Non-pigmented ciliary epithelial cell (primary cell): ENCODE data around the gene CHSY3.

Experiments used
- DNase-seq: peaks from one replicate; pipeline ENCODE4 v3.0.0-alpha.2; 2010; ENCODE audit warnings: low read depth

CHSY3 gene

GRCh38 chr5:129945774-129946270, 41.6 kb downstream of the CHSY3 start:
- no peak for DNase-seq

DNA sequence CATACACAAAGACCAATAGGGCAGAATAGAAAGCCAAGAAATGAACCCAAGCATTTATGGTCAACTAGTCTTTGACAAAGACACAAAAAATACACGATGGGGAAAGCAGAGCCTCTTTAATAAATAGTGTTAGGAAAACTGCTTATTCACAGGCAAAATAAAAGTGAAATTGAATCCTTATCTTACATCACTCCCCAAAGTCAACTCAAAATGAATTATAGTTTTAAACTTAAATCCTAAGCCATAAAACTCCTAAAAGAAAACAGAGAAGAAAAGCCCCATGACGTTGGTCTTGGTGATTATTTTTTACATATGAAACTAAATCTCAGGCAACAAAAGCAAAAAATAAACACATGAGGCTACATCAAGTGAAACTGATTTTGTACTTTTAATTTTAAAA, 46.8 kb downstream of the CHSY3 start:
- no peak for DNase-seq

DNA sequence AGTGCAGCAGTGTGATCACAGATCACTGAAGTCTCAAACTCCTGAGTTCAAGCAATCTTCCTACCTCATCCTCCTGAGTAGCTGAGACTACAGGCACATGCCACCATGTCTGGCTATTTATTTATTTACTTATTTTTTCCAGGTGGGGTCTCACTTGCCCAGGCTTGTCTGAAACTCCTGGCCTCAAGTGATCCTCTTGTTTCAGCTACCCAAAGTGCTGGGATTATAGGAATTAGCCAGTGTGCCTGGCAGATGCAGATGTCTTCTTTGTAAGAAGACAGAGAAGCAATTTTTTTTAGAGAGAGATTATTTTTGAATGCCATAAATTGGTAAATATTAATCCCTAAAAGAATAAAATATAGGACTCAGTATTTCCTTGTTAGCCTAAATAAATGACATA, 54.3 kb downstream of the CHSY3 start:
- no peak for DNase-seq

GRCh38 chr5:129960831-129961230, 56.6 kb downstream of the CHSY3 start:
- DNase-seq: no peak

- DNase-seq: no peak
Observed at GRCh38 chr5:129962506-129962905, 58.2 kb downstream of the CHSY3 start.

DNA sequence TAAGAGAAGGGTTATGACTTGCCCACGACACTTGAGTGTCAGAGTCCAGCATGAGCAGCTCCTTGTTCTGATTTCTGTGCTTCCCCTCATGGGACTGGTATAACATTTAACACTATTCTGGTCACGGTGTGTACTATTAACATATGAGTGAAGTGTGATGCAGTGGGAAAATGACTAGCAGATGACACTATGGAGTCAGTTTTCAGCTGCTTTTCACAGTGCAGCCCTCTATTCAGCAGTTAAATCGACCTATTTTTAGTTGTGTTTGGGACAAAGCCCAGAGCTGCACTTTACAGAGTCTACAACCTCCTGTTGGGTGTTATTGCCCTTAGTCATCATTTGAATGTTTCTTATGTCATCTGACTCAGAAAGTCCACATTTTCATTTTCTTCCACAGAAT, 59.1 kb downstream of the CHSY3 start:
- DNase-seq: peak; percentile 79

- no peak for DNase-seq
Observed at GRCh38 chr5:129966071-129966470, 61.8 kb downstream of the CHSY3 start.

- no peak for DNase-seq
Observed at GRCh38 chr5:129971714-129972113, 67.4 kb downstream of the CHSY3 start.

- no peak for DNase-seq
Observed at GRCh38 chr5:129972465-129973141, 68.3 kb downstream of the CHSY3 start.

DNA sequence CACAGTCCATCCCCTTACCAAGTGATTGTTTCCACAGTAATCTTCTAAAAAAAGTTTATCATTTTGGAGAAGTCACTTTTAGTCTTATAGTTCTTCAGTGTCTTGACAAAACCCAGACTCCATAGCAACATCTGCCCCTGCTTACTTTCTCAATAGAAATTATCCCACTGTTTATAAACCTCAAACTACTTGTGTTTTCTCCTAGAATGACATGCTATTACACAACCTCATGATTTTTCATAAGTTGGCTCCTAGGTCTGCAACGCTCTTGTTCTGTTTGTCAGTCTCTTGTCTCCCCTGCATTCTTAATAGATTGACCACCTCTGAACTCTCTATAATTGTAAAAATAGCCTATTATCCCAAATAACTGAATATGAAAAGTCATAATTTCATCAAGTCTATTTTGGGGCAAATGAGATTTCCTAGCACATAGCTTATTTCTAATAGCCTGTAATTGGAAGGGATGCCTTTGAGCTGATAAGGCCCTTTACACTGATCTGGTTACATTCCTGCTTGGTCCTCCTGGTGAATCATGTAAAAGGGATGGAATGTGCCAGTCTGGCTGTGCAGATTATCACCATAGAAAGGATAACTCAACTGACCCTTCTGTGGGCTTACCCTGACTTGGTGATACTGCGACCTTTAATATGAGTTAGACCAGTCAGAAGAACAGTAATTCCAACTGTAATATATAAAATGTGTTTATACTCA, 69.6 kb downstream of the CHSY3 start:
- DNase-seq: peak; percentile 48

GRCh38 chr5:129977810-129978209, 73.5 kb downstream of the CHSY3 start:
- DNase-seq: no peak

DNA sequence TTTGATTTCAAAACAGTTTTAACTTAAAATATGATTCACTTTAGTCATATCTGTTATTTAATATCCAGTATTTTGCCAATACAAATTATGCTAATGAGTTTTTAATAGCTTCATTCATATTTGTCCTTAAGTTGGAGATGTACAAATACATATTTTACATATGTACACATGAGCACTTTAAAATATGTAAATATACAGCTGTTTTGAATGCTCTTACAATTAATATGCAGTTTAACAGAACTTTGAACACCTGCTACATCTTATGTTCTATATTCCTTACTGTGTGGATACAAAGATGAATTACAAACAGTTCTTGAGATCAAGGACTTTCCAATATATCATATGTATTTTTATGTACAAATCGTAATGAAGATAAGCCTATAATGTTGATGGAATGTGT, 74.0 kb downstream of the CHSY3 start:
- DNase-seq: no peak

DNA sequence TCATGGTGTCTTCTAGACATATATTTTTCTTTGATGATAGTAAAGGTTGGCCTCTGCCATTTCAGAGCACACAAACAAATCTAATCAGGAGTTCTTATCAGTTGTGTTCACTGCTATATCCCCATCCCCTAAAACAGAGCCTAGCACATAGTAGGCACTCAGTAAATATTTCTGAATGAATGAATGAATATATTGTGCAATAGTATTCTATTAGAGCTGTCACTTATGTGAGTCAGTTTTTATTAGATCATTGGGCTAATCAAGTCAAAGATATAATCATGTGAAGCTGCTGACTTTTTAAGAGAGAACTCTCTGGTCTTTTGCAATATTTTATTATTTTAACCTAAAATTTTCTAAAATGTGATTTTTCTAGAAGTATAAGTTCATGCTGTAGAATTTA, 84.2 kb downstream of the CHSY3 start:
- no peak for DNase-seq

DNA sequence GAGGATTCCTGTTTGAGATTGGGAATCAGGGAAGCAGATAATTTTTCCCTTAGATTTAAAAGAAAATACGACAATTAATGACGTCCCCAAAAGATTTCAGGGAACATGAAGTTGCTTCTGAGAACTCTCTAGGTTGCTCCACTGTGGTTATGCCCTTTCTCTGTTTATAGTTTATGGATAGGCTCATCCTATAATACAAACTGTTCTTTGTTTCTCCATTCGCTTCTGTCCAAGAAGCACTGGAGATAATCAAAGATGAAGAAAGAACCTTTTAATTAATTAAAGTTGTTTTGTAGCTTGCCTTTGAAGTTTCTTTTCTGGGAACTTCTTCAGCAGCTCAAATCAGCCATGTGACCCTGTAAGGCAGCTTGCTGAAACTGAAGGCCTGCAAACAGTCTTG, 87.5 kb downstream of the CHSY3 start:
- DNase-seq: no peak

DNA sequence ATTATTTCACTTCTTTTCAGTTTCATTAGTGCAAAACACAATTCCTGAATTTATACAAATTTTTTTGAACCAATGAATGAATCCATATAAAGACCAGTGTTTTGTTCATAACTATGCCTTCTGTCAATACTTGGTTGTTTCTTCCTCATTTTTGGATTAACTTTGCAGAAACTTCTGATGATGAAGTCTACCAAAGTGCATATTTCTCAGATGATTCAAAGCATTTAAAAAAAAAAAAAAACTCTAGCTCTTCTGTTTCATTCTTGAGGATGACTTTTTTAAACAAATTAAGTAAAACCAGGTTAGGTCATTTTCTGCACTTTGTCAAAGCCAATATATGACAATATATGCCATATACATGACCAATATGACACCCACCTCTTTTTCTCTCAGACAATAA, 92.6 kb downstream of the CHSY3 start:
- DNase-seq: peak; percentile 27

DNA sequence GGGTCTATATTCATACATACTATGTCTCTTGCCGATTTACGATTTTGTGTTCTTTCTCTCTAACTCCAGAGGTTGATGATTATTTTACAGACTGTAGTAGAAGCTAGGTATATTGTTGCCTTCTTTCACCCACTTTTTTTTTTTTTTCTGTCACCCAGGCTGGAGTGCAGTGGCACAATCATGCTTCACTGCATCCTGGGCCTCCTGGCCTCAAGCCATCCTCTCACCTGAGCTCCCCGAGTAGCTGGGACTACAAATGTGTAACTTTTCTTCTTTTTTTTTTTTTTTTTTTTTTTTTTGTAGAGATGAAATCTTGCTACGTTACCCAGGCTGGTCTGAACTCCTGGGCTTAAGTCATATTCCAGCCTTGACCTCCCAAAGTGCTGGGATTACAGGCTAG, 96.2 kb downstream of the CHSY3 start:
- no peak for DNase-seq

DNA sequence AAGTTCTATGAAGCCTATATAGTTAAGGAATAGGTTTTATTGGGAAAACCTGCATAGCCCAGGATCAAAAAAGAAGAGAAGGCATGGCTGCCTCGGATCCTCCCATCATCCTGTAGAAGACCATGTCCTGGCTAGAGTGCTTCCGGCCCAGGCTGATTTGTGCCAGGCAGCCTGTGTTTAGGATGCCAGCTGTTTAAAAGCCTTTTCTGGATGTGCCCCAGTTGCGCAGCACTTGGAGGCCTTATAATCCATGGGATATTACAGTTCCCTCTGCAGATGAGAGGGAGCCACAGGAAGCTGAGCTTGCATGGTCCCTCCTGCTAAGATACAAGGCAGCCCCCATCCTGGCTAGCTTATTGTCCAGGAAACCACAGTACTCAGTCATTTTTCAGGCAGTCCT, 97.9 kb downstream of the CHSY3 start:
- no peak for DNase-seq

DNA sequence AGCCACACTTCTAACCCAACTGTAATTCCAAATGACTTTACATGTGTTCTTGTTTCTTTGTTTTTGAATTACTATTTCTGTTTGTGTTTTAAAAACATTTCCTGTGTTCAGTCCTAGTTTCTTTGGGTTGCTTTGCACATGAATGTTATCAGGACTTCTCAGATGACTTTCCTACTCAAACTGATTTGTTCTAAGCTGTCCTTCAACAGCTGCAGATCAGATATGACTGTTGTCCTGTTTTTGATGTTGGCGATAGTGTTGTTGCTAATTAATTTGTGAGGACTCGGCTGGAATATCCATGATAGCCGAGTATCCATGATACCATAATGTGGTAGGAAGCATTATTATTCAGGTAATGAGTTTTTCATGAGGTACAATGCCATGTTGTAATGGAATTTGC, 98.6 kb downstream of the CHSY3 start:
- no peak for DNase-seq

DNA sequence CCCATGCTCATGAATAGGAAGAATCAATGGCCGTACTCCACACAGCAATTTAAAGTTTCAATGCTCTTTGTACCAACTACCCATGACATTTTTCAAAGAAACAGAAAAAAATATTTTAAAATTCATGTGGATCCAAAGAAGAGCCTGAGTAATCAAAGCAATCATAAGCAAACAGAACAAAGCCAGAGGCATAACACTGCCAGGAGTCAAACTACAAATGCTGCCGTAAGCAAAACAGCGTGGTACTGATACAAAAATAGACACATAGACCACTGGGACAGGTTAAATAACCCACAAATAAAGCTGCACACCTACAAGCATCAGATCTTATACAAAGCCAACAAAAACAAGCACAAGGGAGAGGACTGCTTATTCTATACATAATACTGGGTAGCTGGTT, 107.7 kb downstream of the CHSY3 start:
- DNase-seq: no peak

DNA sequence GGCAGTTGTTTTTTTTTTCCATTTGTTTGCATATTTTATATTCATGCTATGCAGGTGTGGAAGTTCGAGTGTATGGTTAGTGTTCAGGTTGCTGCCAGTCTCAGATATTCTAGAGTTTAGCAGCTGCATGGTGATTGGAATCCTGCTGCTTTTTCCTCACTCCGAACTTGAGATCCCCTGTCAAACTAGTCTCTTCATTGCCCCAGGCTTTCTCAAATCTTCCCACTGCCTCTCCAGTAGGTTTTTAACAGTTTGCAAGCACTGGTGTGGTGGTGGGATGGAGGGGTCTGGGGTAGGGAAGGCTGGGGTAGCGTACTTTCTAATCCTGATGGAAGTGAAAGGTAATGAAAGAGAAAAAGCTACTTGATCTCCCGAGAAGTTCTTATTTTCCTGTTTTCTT, 112.9 kb downstream of the CHSY3 start:
- DNase-seq: no peak

- no peak for DNase-seq
Observed at GRCh38 chr5:130018641-130019040, 114.4 kb downstream of the CHSY3 start.

DNA sequence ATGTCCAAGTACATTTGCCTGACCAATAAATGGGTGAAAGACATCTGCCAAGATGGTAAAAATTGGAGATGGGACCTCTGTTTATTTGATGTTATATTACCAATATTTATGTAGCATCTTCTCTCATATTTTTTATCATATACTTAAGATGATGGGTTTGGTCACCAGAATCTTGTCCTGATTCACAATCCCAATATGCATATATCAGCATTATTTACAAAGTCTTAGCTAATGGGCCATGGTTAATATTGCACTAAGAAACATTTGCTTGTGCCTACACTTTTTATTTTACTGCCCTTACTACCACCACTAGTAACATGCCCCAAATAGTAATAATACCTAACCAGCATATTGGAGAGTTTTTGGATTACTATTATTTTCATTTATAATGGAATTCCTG, 116.7 kb downstream of the CHSY3 start:
- no peak for DNase-seq

DNA sequence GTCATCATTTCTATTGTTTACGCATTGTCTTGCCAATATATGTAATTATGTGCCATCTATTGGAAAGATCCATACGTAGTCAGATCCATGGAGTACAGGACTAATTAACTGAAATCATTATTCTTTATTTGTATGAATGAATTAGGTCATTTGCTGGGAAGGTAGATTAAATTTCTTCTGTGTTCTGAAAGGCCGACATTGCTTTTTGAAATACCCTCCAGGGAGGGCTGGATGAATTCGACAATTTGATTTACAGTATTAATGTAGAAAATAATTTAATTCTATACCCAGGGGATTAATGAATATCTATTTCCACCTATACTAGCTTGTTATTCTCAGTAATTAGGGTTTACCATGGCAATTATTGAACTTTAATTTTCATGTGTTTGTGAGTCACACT, 117.6 kb downstream of the CHSY3 start:
- DNase-seq: no peak

DNA sequence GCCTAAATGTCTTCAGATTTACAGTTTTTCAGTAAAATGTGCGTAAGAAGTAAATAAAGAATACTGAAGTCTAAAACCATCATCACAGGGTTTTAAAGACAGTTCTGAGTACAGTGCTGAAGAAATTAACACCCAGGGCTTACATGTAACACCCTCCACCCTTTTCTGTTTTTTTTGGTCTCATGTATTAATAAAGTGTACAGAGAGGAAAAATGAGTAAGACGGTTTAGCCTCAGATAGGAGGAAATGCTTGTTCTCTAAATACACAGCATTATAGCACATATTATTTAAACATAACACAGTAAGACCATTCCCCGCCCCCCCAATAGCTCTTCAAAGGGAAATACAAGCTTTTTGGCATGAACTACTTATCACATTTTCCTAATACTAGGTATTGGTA, 119.3 kb downstream of the CHSY3 start:
- DNase-seq: no peak
